Spleen (tissue), 11 donors: ENCODE results near the gene OSBPL9. TPM values are rescaled to one million over a fixed set of nuclear protein-coding genes. Genes with fewer than 3 reads are reported as not detected.

Experiments used
- DNase-seq: peaks from one replicate; pipeline ENCODE4 v3.0.0-alpha.2; 2020
- H3K27ac ChIP-seq, 8 donors: fragments of 200-600 bp; sonication (generic) in 7 of 8; 1 replicate in 4 of 8; 2 replicates in 4 of 8; pipeline versions ENCODE4 v1.5.0 to v1.8.0; 2016 to 2021; ENCODE audit warnings: inconsistent platforms in 4 of 8, mild to moderate bottlenecking in 4 of 8, moderate library complexity in 1 of 8
- H3K27me3 ChIP-seq, 7 donors: fragments of 200-600 bp; sonication (generic) in 6 of 7; replicated peaks in 1 of 7; 1 replicate in 4 of 7; 2 replicates in 3 of 7; pipeline versions ENCODE4 v1.5.0 to v1.8.0; 2016 to 2021; ENCODE audit warnings: inconsistent platforms in 3 of 7, mild to moderate bottlenecking in 1 of 7
- H3K36me3 ChIP-seq, 6 donors: fragments of 200-600 bp; sonication (generic) in 5 of 6; 1 replicate in 4 of 6; 2 replicates in 2 of 6; pipeline versions ENCODE4 v1.5.0 to v1.8.0; 2016 to 2021; ENCODE audit warnings: inconsistent platforms in 2 of 6
- H3K4me1 ChIP-seq, 6 donors: fragments of 200-600 bp; sonication (generic) in 5 of 6; 1 replicate in 3 of 6; 2 replicates in 3 of 6; pipeline versions ENCODE4 v1.5.0 to v1.8.0; 2016 to 2021; ENCODE audit warnings: inconsistent platforms in 3 of 6
- H3K4me3 ChIP-seq, 8 donors: fragments of 200-600 bp; sonication (generic) in 7 of 8; 1 replicate in 4 of 8; 2 replicates in 4 of 8; pipeline versions ENCODE4 v1.5.0 to v1.8.0; 2016 to 2021; ENCODE audit warnings: inconsistent platforms in 4 of 8, mild to moderate bottlenecking in 4 of 8, moderate library complexity in 2 of 8
- H3K9me3 ChIP-seq, 8 donors: fragments of 200-600 bp; sonication (generic) in 7 of 8; 1 replicate in 4 of 8; 2 replicates in 4 of 8; pipeline versions ENCODE4 v1.5.0 to v1.8.0; 2016 to 2021; ENCODE audit warnings: inconsistent platforms in 4 of 8
- CTCF ChIP-seq, 11 experiments: fragments of 200-600 bp in 7 of 11; fragments of 450-650 bp in 4 of 11; sonication (generic) in 4 of 11; IDR thresholded peaks in 8 of 11; conservative IDR thresholded peaks in 3 of 11; 1 replicate in 7 of 11; 2 replicates in 4 of 11; pipeline versions ENCODE4 v1.4.0 to v1.8.0; 2016 to 2021; ENCODE audit warnings: antibody characterized with exemption in 11 of 11, inconsistent platforms in 4 of 11, mild to moderate bottlenecking in 1 of 11
- POLR2A ChIP-seq, 3 donors: fragments of 450-650 bp; IDR thresholded peaks; one replicate each; pipeline ENCODE4 v1.5.1; 2017; ENCODE audit warnings: antibody characterized with exemption in 3 of 3, mild to moderate bottlenecking in 1 of 3
- POLR2AphosphoS5 ChIP-seq, 3 donors: sonication (generic); formaldehyde crosslinking; IDR thresholded peaks; one replicate each; pipeline ENCODE4 v1.5.1; 2017; ENCODE audit warnings: antibody characterized with exemption in 3 of 3
- WGBS, 5 donors: extraction: QIAGEN DNeasy Blood & Tissue Kit in 3 of 5; methylation state at CpG; one replicate each; pipeline versions ENCODE4 v1.1.5 to v1.1.7; 2013 to 2018; 5-methylcytosine and 5-hydroxymethylcytosine counted together
- intact Hi-C: fragments of 100-400 bp; cut with DNase I; formaldehyde crosslinking; loops from one replicate; pipeline ENCODE4 v1.15.0; 2023; ENCODE audit warnings: low total_unique reads
- polyA plus RNA-seq, 3 donors: library from polyadenylated mRNA; stranded (reverse); fragments of 200-250 nt; gene quantifications; one replicate each; pipeline ENCODE4 v1.2.1, GENCODE V29; 2013
- total RNA-seq, 7 donors: library from RNA; depleted of rRNA in 3 of 7; stranded (reverse); fragments of >200 nt in 3 of 7; fragmentation: NEBNext Ultra II Directional in 4 of 7; extraction: Animal tissue kit (Norgen Biotek cat#: 25700) in 4 of 7; gene quantifications; one replicate each; pipeline versions ENCODE4 v1.1.0 to v1.2.1, GENCODE V29; 2016 to 2021
- donor health status: healthy with polysubstance abuse.
- donor health status: DM: no; HTN: no; CAD: no; lungs with moderate emphysema.
- donor health status: DM: no; HTN: no; CAD: no.
- donor health status: Bipolar disorder and iron deficiency.
- donor health status: healthy.
- donor health status: DM: no; HTN: no; CAD: no.
- donor health status: DM: yes; HTN: yes; CAD: no.

The OSBPL9 gene
- total and polyA plus RNA-seq, 10 donors, result 34.6 to 97.4 (median 80.6) TPM

- 54 to 74% (median 61%) methylated on average over 6 of the region's 6 CpGs for WGBS, 5 donors
- peaks cover 0 to 11% (median 0%) of the 10 kb centered on the region in 6 donors for H3K36me3 ChIP-seq
- intact Hi-C loops, result no loop called here
- H3K4me3 ChIP-seq, result no peak overlapping the region
- no peaks in the 10 kb centered on the region for H3K27me3 ChIP-seq
- TF ChIP-seq POLR2A (IDR thresholded peaks at IDR 0.05), result no peak
- TF ChIP-seq POLR2AphosphoS5 (IDR thresholded peaks at IDR 0.05), result no peak
- TF ChIP-seq CTCF (IDR thresholded peaks at IDR 0.05 in 8 of 11, conservative IDR thresholded peaks at IDR 0.05 in 3 of 11), result no peak
- DNase-seq, result no peak
- peak overlapping the region in 5 of 8 donors; percentile 31 to 58 (median 45) for H3K27ac ChIP-seq
- H3K4me1 ChIP-seq, result peaks cover 0 to 53% (median 19%) of the 10 kb centered on the region in 6 donors
- peaks cover 0 to 4% (median 0%) of the 10 kb centered on the region in 8 donors for H3K9me3 ChIP-seq
Observed at GRCh38 chr1:51648180-51649109, 31.6 kb downstream of the OSBPL9 start.

GRCh38 chr1:51649593-51650091 is 32.8 kb downstream of the OSBPL9 start:
- no peak for TF ChIP-seq CTCF (IDR thresholded peaks at IDR 0.05 in 8 of 11, conservative IDR thresholded peaks at IDR 0.05 in 3 of 11)
- no peak for TF ChIP-seq POLR2A (IDR thresholded peaks at IDR 0.05)
- TF ChIP-seq POLR2AphosphoS5 (IDR thresholded peaks at IDR 0.05), result no peak
- Histone ChIP-seq H3K4me1 (peaks cover 0 to 45% (median 17%) of the 10 kb centered on the region in 6 donors), H3K27ac (peak overlapping the region in 6 of 8 donors; percentile 3 to 60 (median 43)), H3K4me3 (no peak overlapping the region), H3K9me3 (peaks cover 0 to 4% (median 0%) of the 10 kb centered on the region in 8 donors), H3K27me3 (no peaks in the 10 kb centered on the region), H3K36me3 (peaks cover 0 to 22% (median 0%) of the 10 kb centered on the region in 6 donors)
- no peak for DNase-seq
- WGBS, 5 donors, result 82 to 91% (median 85%) methylated on average over 4 of the region's 4 CpGs
- intact Hi-C loops, result no loop called here

- Histone ChIP-seq H3K4me1 (peaks cover 0 to 41% (median 14%) of the 10 kb centered on the region in 6 donors), H3K36me3 (peaks cover 0 to 28% (median 1%) of the 10 kb centered on the region in 6 donors), H3K9me3 (peaks cover 0 to 4% (median 0%) of the 10 kb centered on the region in 8 donors), H3K4me3 (no peak overlapping the region), H3K27ac (peak overlapping the region in 3 of 8 donors; percentile 41 to 60 (median 45)), H3K27me3 (no peaks in the 10 kb centered on the region)
- DNase-seq, result no peak
- intact Hi-C loops, result no loop called here
- TF ChIP-seq CTCF (IDR thresholded peaks at IDR 0.05 in 8 of 11, conservative IDR thresholded peaks at IDR 0.05 in 3 of 11) (no peak), POLR2AphosphoS5 (IDR thresholded peaks at IDR 0.05) (no peak), POLR2A (IDR thresholded peaks at IDR 0.05) (no peak)
- 87 to 100% (median 97%) methylated on average over 1 of the region's 1 CpG for WGBS, 5 donors
Observed at GRCh38 chr1:51650198-51650597, 33.3 kb downstream of the OSBPL9 start.

GRCh38 chr1:51651552-51651942 is 34.7 kb downstream of the OSBPL9 start:
- H3K9me3 ChIP-seq, result peaks cover 0 to 2% (median 0%) of the 10 kb centered on the region in 8 donors
- no peak overlapping the region for H3K4me3 ChIP-seq
- H3K36me3 ChIP-seq, result peaks cover 0 to 39% (median 4%) of the 10 kb centered on the region in 6 donors
- H3K27me3 ChIP-seq, result no peaks in the 10 kb centered on the region
- H3K27ac ChIP-seq, result no peak overlapping the region
- 95 to 98% (median 96%) methylated on average over 3 of the region's 3 CpGs for WGBS, 5 donors
- H3K4me1 ChIP-seq, result peaks cover 0 to 41% (median 14%) of the 10 kb centered on the region in 6 donors
- DNase-seq, result no peak
- intact Hi-C loops, result no loop called here
- no peak for TF ChIP-seq CTCF (IDR thresholded peaks at IDR 0.05 in 8 of 11, conservative IDR thresholded peaks at IDR 0.05 in 3 of 11)
- no peak for TF ChIP-seq POLR2AphosphoS5 (IDR thresholded peaks at IDR 0.05)
- TF ChIP-seq POLR2A (IDR thresholded peaks at IDR 0.05), result no peak
